HS-27A (cell line): ENCODE results near the gene HSD17B1.

Experiments
- DNase-seq: peaks from one replicate; pipeline ENCODE4 v3.0.0-alpha.2; 2012; ENCODE audit warnings: low read depth, missing footprints

Gene HSD17B1

GRCh38 chr17:42566883-42567573, 14.3 kb downstream of the HSD17B1 start, which contains the start of gene MLX:
TSS of gene MLX (plus strand) at chr17:42567100. CDS start at chr17:42567125, 25 bp downstream.
- no peak for DNase-seq

GRCh38 chr17:42568341-42569111, 15.8 kb downstream of the HSD17B1 start:
- no peak for DNase-seq

- DNase-seq = no peak
These were observed 18.9 kb downstream of the HSD17B1 start for GRCh38 chr17:42571435-42572225.

GRCh38 chr17:42573095-42573494, 20.4 kb downstream of the HSD17B1 start:
- DNase-seq = no peak

GRCh38 chr17:42574463-42574862, 21.7 kb downstream of the HSD17B1 start:
- DNase-seq = no peak

- no peak for DNase-seq
These were observed 24.4 kb downstream of the HSD17B1 start for GRCh38 chr17:42577140-42577531.

GRCh38 chr17:42577532-42578281, 25.0 kb downstream of the HSD17B1 start, which contains the start of gene PSMC3IP:
TSS of gene PSMC3IP (minus strand) at chr17:42577729. CDS start at chr17:42577686, 43 bp downstream.
- no peak for DNase-seq

GRCh38 chr17:42578282-42578869, 25.7 kb downstream of the HSD17B1 start:
- DNase-seq = no peak

- no peak for DNase-seq
These were observed 27.2 kb downstream of the HSD17B1 start for GRCh38 chr17:42579794-42580551.

- no peak for DNase-seq
These were observed 29.1 kb downstream of the HSD17B1 start for GRCh38 chr17:42581744-42582270.

GRCh38 chr17:42584880-42585279, 32.2 kb downstream of the HSD17B1 start:
- no peak for DNase-seq

GRCh38 chr17:42585353-42585752, 32.6 kb downstream of the HSD17B1 start:
- no peak for DNase-seq

- DNase-seq = no peak
These were observed 33.9 kb downstream of the HSD17B1 start for GRCh38 chr17:42586514-42587230.

GRCh38 chr17:42590886-42591285, 38.2 kb downstream of the HSD17B1 start:
- no peak for DNase-seq

GRCh38 chr17:42591411-42591810, 38.7 kb downstream of the HSD17B1 start:
- no peak for DNase-seq

- DNase-seq = no peak
These were observed 43.7 kb downstream of the HSD17B1 start for GRCh38 chr17:42596386-42596785.

GRCh38 chr17:42598905-42599304, 46.2 kb downstream of the HSD17B1 start:
- no peak for DNase-seq

GRCh38 chr17:42603318-42603717, 50.6 kb downstream of the HSD17B1 start:
- no peak for DNase-seq
